D721Med (cell line): ENCODE measurements around the gene AVPI1.
"Not testable (repeated sequence)": the region's sequence is repeated elsewhere in the genome, so short reads cannot be mapped to it uniquely, and the experiment has no call there.

Source experiments
- DNase-seq: peaks from one replicate; pipeline ENCODE4 v3.0.0; 2011; ENCODE audit warnings: low spot score; ENCODE audit not compliant: insufficient read length
- FAIRE-seq: peaks from 2 replicates; lab custom pipeline; 2011; peaks lifted over from hg19 to GRCh38; lab: Jason Lieb, UNC
- TF ChIP-seq, protein P1 (sequence below): IDR thresholded peaks from 2 replicates; pipeline ENCODE4 v1.5.1; 2012; ENCODE audit warnings: mild to moderate bottlenecking, control low read depth; ENCODE audit not compliant: insufficient read depth; ENCODE audit errors: missing control alignments

The AVPI1 gene

GRCh38 chr10:97703398-97704067, 16.5 kb upstream of the AVPI1 start:
- TF ChIP-seq, protein P1, sequence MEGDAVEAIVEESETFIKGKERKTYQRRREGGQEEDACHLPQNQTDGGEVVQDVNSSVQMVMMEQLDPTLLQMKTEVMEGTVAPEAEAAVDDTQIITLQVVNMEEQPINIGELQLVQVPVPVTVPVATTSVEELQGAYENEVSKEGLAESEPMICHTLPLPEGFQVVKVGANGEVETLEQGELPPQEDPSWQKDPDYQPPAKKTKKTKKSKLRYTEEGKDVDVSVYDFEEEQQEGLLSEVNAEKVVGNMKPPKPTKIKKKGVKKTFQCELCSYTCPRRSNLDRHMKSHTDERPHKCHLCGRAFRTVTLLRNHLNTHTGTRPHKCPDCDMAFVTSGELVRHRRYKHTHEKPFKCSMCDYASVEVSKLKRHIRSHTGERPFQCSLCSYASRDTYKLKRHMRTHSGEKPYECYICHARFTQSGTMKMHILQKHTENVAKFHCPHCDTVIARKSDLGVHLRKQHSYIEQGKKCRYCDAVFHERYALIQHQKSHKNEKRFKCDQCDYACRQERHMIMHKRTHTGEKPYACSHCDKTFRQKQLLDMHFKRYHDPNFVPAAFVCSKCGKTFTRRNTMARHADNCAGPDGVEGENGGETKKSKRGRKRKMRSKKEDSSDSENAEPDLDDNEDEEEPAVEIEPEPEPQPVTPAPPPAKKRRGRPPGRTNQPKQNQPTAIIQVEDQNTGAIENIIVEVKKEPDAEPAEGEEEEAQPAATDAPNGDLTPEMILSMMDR, result no peak
- no peak for DNase-seq
- FAIRE-seq, result no peak

GRCh38 chr10:97701438-97702069, 14.5 kb upstream of the AVPI1 start:
- TF ChIP-seq, protein P1, result peak; percentile 96
- DNase-seq, result peak; percentile 82
- FAIRE-seq, result no peak

- FAIRE-seq, DNase-seq: not testable (repeated sequence)
These were observed 11.1 kb upstream of the AVPI1 start for GRCh38 chr10:97698072-97698655.

- TF ChIP-seq, protein P1, result no peak
- no peak for DNase-seq
- no peak for FAIRE-seq
These were observed 3.1 kb upstream of the AVPI1 start for GRCh38 chr10:97690133-97690532.

DNA sequence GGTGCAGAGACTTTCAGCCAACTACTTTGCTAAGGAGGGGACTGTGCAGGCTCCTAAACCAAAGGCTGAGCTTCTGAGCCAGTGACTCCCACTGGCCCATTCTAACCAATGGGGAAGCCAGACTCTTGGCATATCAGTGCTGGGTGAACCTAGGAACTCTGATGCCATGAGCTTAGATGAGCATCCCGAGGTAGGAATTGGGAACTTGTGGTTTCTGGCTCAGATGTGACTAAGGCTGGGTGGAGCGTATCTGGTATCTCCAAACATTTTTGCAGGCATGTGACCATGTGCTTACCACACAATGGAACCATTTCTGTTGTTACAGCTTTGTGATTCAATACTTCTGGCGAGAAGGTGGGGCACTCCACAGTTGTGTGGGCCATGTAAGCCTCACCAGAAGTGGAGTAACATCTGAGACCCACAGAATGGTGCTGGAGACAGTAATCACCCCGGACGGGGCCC, 2.5 kb upstream of the AVPI1 start:
- FAIRE-seq (no peak), DNase-seq (no peak)
- TF ChIP-seq, protein P1, result no peak

GRCh38 chr10:97687785-97688781, 1.0 kb upstream of the AVPI1 start:
- TF ChIP-seq, protein P1, result no peak
- DNase-seq, result no peak
- FAIRE-seq, result no peak
